H1 (cell line): ENCODE measurements around the gene CCDC18. TPM values are rescaled to one million over a fixed set of nuclear protein-coding genes. Genes with fewer than 3 reads are reported as not detected.

Experiments used
- CTCF ChIA-PET: fragments of 300-600 bp; sonication (Branson Sonifier 250); formaldehyde crosslinking; loops from one replicate; lab custom pipeline; 2021; ENCODE audit not compliant: partially characterized antibody; lab: Charles Lee
- POLR2A ChIA-PET: fragments of 300-600 bp; sonication (Branson Sonifier 250); formaldehyde crosslinking; loops from one replicate; lab custom pipeline; 2021; ENCODE audit warnings: inconsistent platforms; ENCODE audit not compliant: partially characterized antibody; lab: Charles Lee
- DNase-seq, 2 experiments: peaks; one replicate each; pipeline versions ENCODE4 v3.0.0 to v3.0.0-alpha.2; 2010 to 2022; ENCODE audit warnings: low spot score in 2 of 2, low read depth in 1 of 2, mixed read lengths in 1 of 2
- FAIRE-seq: peaks from 2 replicates; lab custom pipeline; 2011; peaks lifted over from hg19 to GRCh38; lab: Jason Lieb, UNC
- H2AFZ ChIP-seq: 2 replicates; pipeline ENCODE4 v1.8.1; 2012; ENCODE audit warnings: low read length, inconsistent platforms
- H2AK5ac ChIP-seq: 2 replicates; pipeline ENCODE4 v1.6.1; 2013; ENCODE audit warnings: low read depth, low read length
- H2BK120ac ChIP-seq: replicated peaks from 2 replicates; pipeline ENCODE3; 2013; ENCODE audit warnings: low read depth, low read length, inconsistent platforms
- H2BK12ac ChIP-seq: 2 replicates; pipeline ENCODE4 v1.6.1; 2013; ENCODE audit warnings: low read depth, low read length
- H2BK15ac ChIP-seq: 2 replicates; pipeline ENCODE4 v1.6.1; 2013; ENCODE audit warnings: low read length
- H2BK20ac ChIP-seq: 2 replicates; pipeline ENCODE4 v1.6.1; 2013; ENCODE audit warnings: low read length
- H2BK5ac ChIP-seq: 2 replicates; pipeline ENCODE4 v1.6.1; 2013; ENCODE audit warnings: low read depth, low read length
- H3K14ac ChIP-seq: 2 replicates; pipeline ENCODE4 v1.6.1; 2013; ENCODE audit warnings: inconsistent platforms; ENCODE audit not compliant: insufficient read length
- H3K18ac ChIP-seq: 2 replicates; pipeline ENCODE4 v1.6.1; 2013; ENCODE audit warnings: low read length; ENCODE audit errors: extremely low read depth
- H3K23ac ChIP-seq: 2 replicates; pipeline ENCODE4 v1.6.1; 2013; ENCODE audit warnings: inconsistent platforms; ENCODE audit not compliant: insufficient read length
- H3K23me2 ChIP-seq: 2 replicates; pipeline ENCODE4 v1.6.1; 2013; ENCODE audit warnings: low read depth, low read length
- H3K27ac ChIP-seq: 2 replicates; pipeline ENCODE4 v1.6.1; 2011; ENCODE audit warnings: low read depth, low read length, inconsistent platforms
- H3K27me3 ChIP-seq, 4 experiments: replicated peaks in 1 of 4; 1 replicate in 1 of 4; 2 replicates in 3 of 4; pipeline versions ENCODE4 v1.6.1 to v1.8.1; 2011 to 2013; ENCODE audit warnings: low read length in 3 of 4, mild to moderate bottlenecking in 3 of 4, inconsistent platforms in 2 of 4, mixed read lengths in 2 of 4, moderate library complexity in 1 of 4; ENCODE audit not compliant: control insufficient read depth in 3 of 4, insufficient read depth in 3 of 4; ENCODE audit errors: extremely low read depth in 1 of 4
- H3K36me3 ChIP-seq, 4 experiments: 2 replicates each; pipeline versions ENCODE4 v1.6.1 to v1.8.1; 2011 to 2013; ENCODE audit warnings: mild to moderate bottlenecking in 4 of 4, low read length in 3 of 4, moderate library complexity in 2 of 4, control low read depth in 1 of 4, inconsistent platforms in 1 of 4; ENCODE audit not compliant: insufficient read depth in 4 of 4, control insufficient read depth in 2 of 4
- H3K4ac ChIP-seq: replicated peaks from 2 replicates; pipeline ENCODE3; 2013; ENCODE audit warnings: low read length, low read depth, mixed read lengths, inconsistent platforms; ENCODE audit not compliant: insufficient read length
- H3K4me1 ChIP-seq, 4 experiments: replicated peaks in 1 of 4; 1 replicate in 1 of 4; 2 replicates in 3 of 4; pipeline versions ENCODE4 v1.6.1 to v1.8.1; 2011 to 2013; ENCODE audit warnings: low read length in 3 of 4, inconsistent platforms in 2 of 4, mixed read lengths in 1 of 4; ENCODE audit not compliant: insufficient read depth in 4 of 4, control insufficient read depth in 3 of 4
- H3K4me2 ChIP-seq, 2 experiments: 2 replicates each; pipeline versions ENCODE4 v1.6.1 to v1.8.1; 2011 to 2013; ENCODE audit warnings: low read depth in 2 of 2, low read length in 2 of 2, control low read depth in 1 of 2, inconsistent platforms in 1 of 2, mild to moderate bottlenecking in 1 of 2; ENCODE audit not compliant: insufficient read depth in 1 of 2
- H3K4me3 ChIP-seq, 4 experiments: fragments of 200-600, 300-600 bp in 1 of 4; sonication (generic), shearing (Covaris generic), sonication (Bioruptor Twin) in 1 of 4; 2 replicates each; pipeline versions ENCODE4 v1.5.1 to v1.8.1; 2011 to 2016; ENCODE audit warnings: low read length in 4 of 4, low read depth in 3 of 4, control low read depth in 2 of 4, inconsistent platforms in 2 of 4, mild to moderate bottlenecking in 2 of 4, mixed read lengths in 1 of 4, moderate library complexity in 1 of 4; ENCODE audit not compliant: insufficient read depth in 2 of 4; ENCODE audit errors: extremely low read depth in 1 of 4
- H3K56ac ChIP-seq: replicated peaks from 2 replicates; pipeline ENCODE3; 2013; ENCODE audit warnings: low read depth, mild to moderate bottlenecking, mixed read lengths, low read length, inconsistent platforms; ENCODE audit not compliant: insufficient read length
- H3K79me1 ChIP-seq: 2 replicates; pipeline ENCODE4 v1.6.1; 2013; ENCODE audit warnings: low read depth, low read length, control low read depth
- H3K79me2 ChIP-seq, 2 experiments: 2 replicates each; pipeline versions ENCODE4 v1.6.1 to v1.8.1; 2012 to 2013; ENCODE audit warnings: low read length in 2 of 2, mild to moderate bottlenecking in 2 of 2, inconsistent platforms in 1 of 2; ENCODE audit not compliant: insufficient read depth in 2 of 2, control insufficient read depth in 1 of 2
- H3K9ac ChIP-seq, 4 experiments: replicated peaks in 1 of 4; 1 replicate in 1 of 4; 2 replicates in 3 of 4; pipeline versions ENCODE4 v1.6.1 to v1.8.1; 2011 to 2013; ENCODE audit warnings: low read depth in 3 of 4, low read length in 3 of 4, control low read depth in 2 of 4, mild to moderate bottlenecking in 2 of 4, moderate library complexity in 2 of 4, inconsistent platforms in 1 of 4; ENCODE audit errors: extremely low read depth in 1 of 4
- H3K9me3 ChIP-seq, 2 experiments: 2 replicates each; pipeline versions ENCODE4 v1.6.1 to v1.8.1; 2012 to 2013; ENCODE audit warnings: mild to moderate bottlenecking in 2 of 2, moderate library complexity in 2 of 2, control low read depth in 1 of 2, inconsistent platforms in 1 of 2, low read depth in 1 of 2, low read length in 1 of 2, mixed read lengths in 1 of 2; ENCODE audit not compliant: insufficient read depth in 2 of 2
- H4K20me1 ChIP-seq, 2 experiments: replicated peaks in 1 of 2; 2 replicates each; pipeline versions ENCODE3 to v1.8.1; 2011 to 2013; ENCODE audit warnings: inconsistent platforms in 2 of 2, low read length in 2 of 2, mild to moderate bottlenecking in 1 of 2; ENCODE audit not compliant: insufficient read depth in 2 of 2, control insufficient read depth in 1 of 2
- H4K5ac ChIP-seq: 2 replicates; pipeline ENCODE4 v1.6.1; 2013; ENCODE audit warnings: low read length, low read depth, mixed read lengths, inconsistent platforms; ENCODE audit not compliant: insufficient read length
- H4K8ac ChIP-seq: 2 replicates; pipeline ENCODE4 v1.8.0; 2013; ENCODE audit warnings: mild to moderate bottlenecking, moderate library complexity, low read length, inconsistent platforms; ENCODE audit not compliant: insufficient read depth; ENCODE audit errors: extremely low read depth
- H4K91ac ChIP-seq: replicated peaks from 2 replicates; pipeline ENCODE3; 2013; ENCODE audit warnings: low read length, mixed read lengths, inconsistent platforms; ENCODE audit not compliant: insufficient read length
- KDM5A ChIP-seq: fragments of 200-600 bp; IDR thresholded peaks from 2 replicates; pipeline ENCODE4 v1.7.1; 2012; ENCODE audit warnings: mild to moderate bottlenecking, low read length, inconsistent platforms, mixed read lengths
- WGBS, 2 experiments: shearing (Covaris generic) in 1 of 2; methylation state at CpG; one replicate each; pipeline versions ENCODE4 v1.1.6 to v1.1.7; 2013 to 2015; ENCODE audit warnings: low lambda C conversion rate in 2 of 2, mixed read lengths in 2 of 2, inconsistent platforms in 1 of 2, low coverage in 1 of 2, missing lambda C conversion rate in 1 of 2; ENCODE audit not compliant: insufficient replicate concordance in 2 of 2, insufficient coverage in 1 of 2, insufficient read length in 1 of 2; ENCODE audit errors: extremely low coverage in 1 of 2, missing lambda C conversion rate in 1 of 2; 5-methylcytosine and 5-hydroxymethylcytosine counted together
- polyA plus RNA-seq, 7 experiments: library from polyadenylated mRNA; depleted of rRNA in 3 of 7; stranded (reverse) in 5 of 7; unstranded in 2 of 7; fragments of >200 nt in 5 of 7; fragments of 200-250 nt in 2 of 7; gene quantifications; 1 replicate in 5 of 7; 2 replicates in 1 of 7; 4 replicates in 1 of 7; pipeline versions ENCODE4 v1.2.1 to v1.2.3, GENCODE V29; 2011 to 2013; ENCODE audit warnings: missing spikeins in 2 of 7, mixed read lengths in 2 of 7
- total RNA-seq: library from RNA; stranded (reverse); fragmentation: NEBNext Ultra II Directional; extraction: Animal tissue kit (Norgen Biotek cat#: 25700); gene quantifications from 2 replicates; pipeline ENCODE4 v1.2.1, GENCODE V29; 2021

CCDC18 gene
- total and polyA plus RNA-seq, 2 of the 8 experiments (the other 6 are each of a cell fraction or from before 2014, with no cell fraction given), result 3.0 to 21.2 TPM

DNA sequence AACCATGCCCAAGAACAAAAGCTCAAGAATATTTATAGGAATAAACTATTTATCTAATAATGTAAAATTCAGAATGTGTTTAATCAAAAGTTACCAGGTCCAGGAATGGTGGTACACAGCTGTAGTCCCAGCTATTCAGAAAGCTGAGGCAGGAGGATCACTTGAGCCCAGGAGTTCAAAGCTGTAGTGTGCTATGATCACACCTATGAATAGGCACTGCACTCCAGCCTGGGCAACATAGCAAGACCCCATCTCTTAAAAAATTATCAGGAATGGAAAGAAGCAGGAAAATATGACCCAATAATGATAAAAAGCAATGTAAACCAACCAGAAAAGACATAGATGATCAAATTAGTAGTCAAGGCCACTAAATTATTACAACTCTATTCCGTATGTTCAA is 103.0 kb downstream of the CCDC18 start:
- no peak for FAIRE-seq
- no peaks in the 10 kb centered on the region for H3K79me1 ChIP-seq
- H3K18ac ChIP-seq, result no peak overlapping the region
- H3K14ac ChIP-seq, result no peak overlapping the region
- H4K20me1 ChIP-seq, result no peaks in the 10 kb centered on the region
- H4K91ac ChIP-seq, result no peak overlapping the region
- no peak overlapping the region for H2BK15ac ChIP-seq
- H4K8ac ChIP-seq, result no peak overlapping the region
- peaks cover 9 to 13% of the 10 kb centered on the region in 2 experiments for H3K9me3 ChIP-seq
- no peaks in the 10 kb centered on the region; a peak in 1 of 7 replicates for H3K4me1 ChIP-seq
- H2BK20ac ChIP-seq, result no peak overlapping the region
- H3K36me3 ChIP-seq, result peaks cover 0 to 4% (median 0%) of the 10 kb centered on the region in 4 experiments; a peak in 2 of 8 replicates
- no peak overlapping the region for H4K5ac ChIP-seq
- WGBS, 2 experiments, result 68% methylated on average over 1 of the region's 1 CpG; no CpG with 5 or more reads in 1 of the 2 experiments
- H3K23me2 ChIP-seq, result no peaks in the 10 kb centered on the region
- no peak overlapping the region for H2AFZ ChIP-seq
- no peak overlapping the region for H2BK12ac ChIP-seq
- no peak overlapping the region for H3K4ac ChIP-seq
- no peak for DNase-seq
- no peak overlapping the region for H2AK5ac ChIP-seq
- H3K27ac ChIP-seq, result no peak overlapping the region
- H2BK5ac ChIP-seq, result no peak overlapping the region
- CTCF ChIA-PET, result interaction anchor here (0.9 to 1.0 kb wide), 2 partner anchors 21 kb away, joined by 4 read pairs; no protein-coding TSS in a partner anchor
- no peak overlapping the region for H2BK120ac ChIP-seq
- no peaks in the 10 kb centered on the region for H3K27me3 ChIP-seq
- H3K79me2 ChIP-seq, result no peaks in the 10 kb centered on the region
- H3K56ac ChIP-seq, result no peak overlapping the region
- no peak overlapping the region for H3K23ac ChIP-seq
- POLR2A ChIA-PET, result interaction anchor here (1.0 kb wide), 1 partner anchor 204 kb away, joined by 3 read pairs; the partner anchor contains the start of gene MTF2
- no peak overlapping the region for H3K4me2 ChIP-seq
- H3K9ac ChIP-seq, result no peak overlapping the region
- H3K4me3 ChIP-seq, result no peak overlapping the region
- no peak for TF ChIP-seq KDM5A
